ENCODE measurements around the gene PCBP3.

PCBP3 gene

DNA sequence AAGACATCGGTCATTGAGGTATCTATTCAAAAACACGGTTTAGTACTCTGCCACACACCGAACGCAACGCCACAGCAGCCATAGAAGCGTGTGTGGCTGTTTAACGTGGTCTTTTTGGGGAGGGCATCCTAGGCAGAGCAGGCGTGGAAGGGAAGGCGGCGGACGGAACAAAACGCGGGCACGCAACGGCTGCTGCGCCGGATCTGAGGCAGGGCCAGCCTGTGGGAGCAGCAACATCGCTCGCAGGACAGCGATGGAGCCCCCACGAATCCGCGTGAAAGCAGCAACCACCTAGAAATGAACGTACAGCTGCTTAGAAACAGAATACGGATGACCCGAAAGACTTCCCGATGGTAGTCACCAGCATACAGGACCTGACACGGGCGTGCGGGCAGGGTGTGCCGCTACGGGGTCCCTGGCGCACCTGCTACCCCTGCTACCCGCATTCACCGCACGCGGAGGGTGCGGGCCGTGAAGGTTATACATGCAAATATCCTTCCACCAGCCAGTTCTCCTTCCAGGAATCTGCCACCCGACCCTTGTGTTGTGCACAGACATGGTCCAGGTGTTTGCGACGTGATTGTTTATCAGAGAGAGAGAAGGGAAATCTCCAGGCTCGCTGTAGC lies 223.6 kb downstream of the PCBP3 start:
- DNase-seq, result no peak

DNA sequence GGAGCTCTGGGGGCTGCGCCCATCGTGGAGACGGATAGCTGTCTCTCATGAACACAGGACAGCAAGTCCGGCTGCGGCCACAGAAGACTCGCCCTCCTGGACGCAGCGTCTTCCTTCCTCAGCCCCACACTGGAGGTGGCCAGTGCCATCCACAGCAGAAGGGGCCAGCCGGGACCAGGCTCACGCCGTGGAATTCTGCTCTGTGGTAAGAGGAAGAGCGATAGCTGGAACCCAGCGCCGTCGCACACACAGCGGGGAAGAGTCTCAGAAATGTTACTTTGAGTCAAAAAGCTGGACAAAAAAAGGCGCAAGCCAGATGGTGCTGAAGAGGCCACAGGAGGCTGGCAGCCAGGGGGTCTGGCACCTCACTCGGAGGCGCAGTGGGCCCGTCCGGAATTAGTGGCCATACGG lies 224.2 kb downstream of the PCBP3 start:
- no peak for DNase-seq

DNA sequence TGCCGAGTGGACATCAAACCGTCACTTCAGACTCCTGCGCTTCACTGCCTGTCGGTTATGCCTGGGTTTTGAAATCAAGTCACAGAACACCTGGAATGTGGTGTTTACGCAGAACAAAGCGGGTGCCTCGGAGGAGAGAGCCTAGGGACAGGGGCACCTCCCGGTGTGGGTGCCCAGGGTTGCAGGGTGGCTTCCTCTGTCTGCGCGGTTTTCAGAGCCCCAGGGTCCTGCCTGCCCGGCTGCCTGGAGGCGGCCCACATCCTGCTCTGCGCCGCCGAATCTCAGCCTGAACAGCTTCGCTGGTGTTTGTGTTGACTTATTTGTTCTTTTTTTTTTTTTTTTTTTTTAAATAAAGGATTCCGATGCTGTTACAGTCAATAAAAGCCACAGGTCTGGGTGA lies 224.6 kb downstream of the PCBP3 start:
- DNase-seq, result no peak

- DNase-seq, result no peak
These were observed 225.0 kb downstream of the PCBP3 start for GRCh38 chr21:45868488-45868887.

- no peak for DNase-seq
These were observed 225.8 kb downstream of the PCBP3 start for GRCh38 chr21:45869121-45870007.

DNA sequence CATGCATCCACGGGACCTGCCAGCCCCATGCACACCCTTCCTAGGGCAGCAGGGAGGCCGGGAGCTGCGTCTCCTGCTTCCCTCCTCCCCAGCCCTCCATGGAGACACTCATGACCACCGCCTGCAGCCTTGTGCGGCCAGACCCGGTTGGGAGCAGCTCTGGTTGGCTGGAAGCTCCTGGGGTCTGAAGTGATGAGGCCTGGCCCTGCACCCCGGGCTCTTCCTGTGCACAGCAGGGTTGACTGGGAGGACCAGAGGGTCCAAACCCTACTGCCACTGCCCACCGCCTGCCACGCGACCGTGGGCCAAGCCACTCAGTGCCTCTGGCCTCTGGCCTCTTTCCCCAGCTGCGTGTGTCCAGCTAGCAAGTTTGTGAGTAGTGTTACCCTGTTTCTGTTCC lies 226.9 kb downstream of the PCBP3 start:
- no peak for DNase-seq

DNA sequence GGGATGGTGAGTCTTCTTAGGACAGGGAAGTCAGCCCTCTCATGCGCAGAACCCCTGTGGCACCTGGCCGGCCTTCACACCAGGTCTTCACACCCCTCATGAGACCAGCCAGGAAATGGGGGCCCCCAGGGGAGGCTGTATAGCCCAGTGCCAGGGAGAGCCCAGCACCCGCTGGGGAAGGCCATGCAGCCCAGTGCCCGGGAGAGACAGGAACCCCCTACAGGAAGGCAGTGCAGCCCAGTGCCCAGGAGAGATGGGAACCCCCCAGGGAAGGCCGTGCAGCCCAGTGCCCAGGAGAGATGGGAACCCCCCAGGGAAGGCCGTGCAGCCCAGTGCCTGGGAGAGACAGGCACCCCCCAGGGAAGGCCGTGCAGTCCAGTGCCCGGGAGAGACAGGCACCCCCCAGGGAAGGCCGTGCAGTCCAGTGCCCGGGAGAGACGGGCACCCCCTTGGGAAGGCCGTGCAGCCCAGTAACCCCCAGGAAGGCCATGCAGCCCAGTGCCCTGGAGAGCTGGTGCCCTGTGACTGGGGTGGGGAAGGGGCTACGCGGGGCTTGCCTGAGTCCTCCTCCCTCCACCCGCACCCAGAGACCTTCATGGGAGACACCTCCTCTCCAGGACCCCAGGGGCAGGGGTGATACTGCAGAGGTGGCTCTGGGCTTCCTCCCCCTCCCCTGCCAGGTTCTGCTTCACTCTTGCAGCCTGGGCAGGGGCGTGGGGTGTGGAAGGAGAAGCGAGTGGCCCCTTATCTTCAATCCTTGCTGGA lies 227.5 kb downstream of the PCBP3 start:
- no peak for DNase-seq

DNA sequence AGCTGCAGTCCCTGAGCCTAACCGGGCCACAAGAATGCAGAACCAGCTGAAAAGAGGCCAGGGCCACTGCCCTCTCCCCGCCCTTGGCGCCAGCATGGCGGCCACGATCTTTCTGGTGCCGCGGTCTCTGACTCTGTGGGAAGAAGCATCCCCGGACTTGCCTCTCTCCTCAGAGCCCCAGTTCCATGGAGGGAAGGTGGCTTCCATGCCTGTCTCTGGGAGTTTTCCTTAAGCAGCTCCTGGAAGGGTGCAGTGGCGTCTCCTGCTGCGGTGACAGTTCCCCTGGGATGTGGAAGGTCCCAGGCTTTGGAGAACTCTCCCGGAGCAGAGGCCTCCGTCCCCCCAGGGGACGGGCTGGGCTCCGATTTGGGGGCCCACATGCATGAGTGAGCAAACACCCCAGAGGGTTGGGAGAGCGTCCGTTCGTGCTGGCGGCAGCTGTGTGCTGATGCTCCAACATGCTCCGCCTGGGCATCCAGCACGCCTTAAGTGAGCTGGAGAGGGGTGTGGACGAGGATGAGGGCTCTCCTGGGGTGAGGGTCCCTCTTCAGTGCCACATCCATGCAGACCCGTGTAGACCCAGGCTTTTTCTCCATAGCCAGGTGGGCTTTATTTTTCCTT lies 228.2 kb downstream of the PCBP3 start:
- no peak for DNase-seq

GRCh38 chr21:45872471-45872870 lies 228.9 kb downstream of the PCBP3 start:
- DNase-seq, result no peak

GRCh38 chr21:45872902-45873301 lies 229.4 kb downstream of the PCBP3 start:
- no peak for DNase-seq

- no peak for DNase-seq
These were observed 229.9 kb downstream of the PCBP3 start for GRCh38 chr21:45873418-45873817.

DNA sequence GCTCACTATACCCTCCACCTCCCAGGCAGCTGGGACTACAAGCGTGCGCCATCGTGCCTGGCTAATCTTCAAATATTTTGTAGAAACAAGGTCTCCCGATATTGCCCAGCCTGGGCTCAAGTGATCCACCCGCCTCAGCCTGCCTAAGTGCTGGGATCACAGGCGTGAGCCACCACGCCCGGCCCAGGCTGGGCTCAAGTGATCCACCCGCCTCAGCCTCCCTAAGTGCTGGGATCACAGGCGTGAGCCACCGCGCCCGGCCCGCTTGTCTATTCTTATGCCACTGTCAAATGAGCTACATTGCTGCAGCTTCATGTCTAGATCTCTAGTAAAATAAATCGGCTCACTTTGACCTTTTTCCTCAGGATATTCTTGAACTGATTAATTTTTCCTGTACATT lies 230.3 kb downstream of the PCBP3 start:
- no peak for DNase-seq

- DNase-seq, result no peak
These were observed 231.3 kb downstream of the PCBP3 start for GRCh38 chr21:45874716-45875415.

GRCh38 chr21:45875416-45875760 lies 231.9 kb downstream of the PCBP3 start:
- DNase-seq, result no peak

GRCh38 chr21:45875881-45876280 lies 232.4 kb downstream of the PCBP3 start:
- no peak for DNase-seq

DNA sequence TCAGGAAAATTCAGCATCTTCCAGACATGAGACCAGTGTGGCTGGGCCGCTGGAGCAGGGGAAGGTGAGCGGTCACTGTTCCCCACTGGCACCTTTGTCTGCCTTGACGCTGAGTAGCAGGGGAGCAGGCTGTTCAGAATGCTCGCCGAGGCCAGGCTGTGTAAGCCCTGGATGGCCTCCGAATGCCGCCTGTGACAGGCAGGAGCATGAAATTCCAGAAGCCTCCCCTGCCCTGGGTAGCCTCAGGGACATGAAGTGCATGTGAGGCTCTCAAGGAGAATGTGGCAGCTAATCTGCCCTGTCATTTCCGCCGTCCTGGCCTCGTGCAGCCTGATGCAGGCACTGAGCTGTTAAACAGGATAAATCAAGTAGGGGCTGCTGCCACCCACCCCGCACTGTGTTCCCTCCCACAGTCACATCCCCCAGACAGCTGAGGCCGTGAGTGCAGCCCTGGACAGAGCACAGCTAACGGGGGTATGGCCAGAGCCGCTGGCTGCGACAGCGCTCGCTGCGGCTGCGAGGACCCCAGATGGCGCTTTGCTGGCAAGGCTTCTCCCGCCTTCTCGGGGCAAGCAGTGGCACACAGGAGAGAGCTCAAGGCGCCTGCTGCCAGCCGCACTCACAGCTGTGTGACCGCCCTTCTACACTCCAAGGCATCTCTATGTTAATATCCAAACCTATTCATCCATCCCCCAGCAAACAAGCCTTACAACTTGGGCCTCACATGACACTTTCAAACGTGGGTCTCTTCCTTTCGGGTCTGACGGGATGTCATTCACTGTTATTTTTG lies 233.1 kb downstream of the PCBP3 start:
- no peak for DNase-seq

- no peak for DNase-seq
These were observed 233.6 kb downstream of the PCBP3 start for GRCh38 chr21:45877171-45877438.

DNA sequence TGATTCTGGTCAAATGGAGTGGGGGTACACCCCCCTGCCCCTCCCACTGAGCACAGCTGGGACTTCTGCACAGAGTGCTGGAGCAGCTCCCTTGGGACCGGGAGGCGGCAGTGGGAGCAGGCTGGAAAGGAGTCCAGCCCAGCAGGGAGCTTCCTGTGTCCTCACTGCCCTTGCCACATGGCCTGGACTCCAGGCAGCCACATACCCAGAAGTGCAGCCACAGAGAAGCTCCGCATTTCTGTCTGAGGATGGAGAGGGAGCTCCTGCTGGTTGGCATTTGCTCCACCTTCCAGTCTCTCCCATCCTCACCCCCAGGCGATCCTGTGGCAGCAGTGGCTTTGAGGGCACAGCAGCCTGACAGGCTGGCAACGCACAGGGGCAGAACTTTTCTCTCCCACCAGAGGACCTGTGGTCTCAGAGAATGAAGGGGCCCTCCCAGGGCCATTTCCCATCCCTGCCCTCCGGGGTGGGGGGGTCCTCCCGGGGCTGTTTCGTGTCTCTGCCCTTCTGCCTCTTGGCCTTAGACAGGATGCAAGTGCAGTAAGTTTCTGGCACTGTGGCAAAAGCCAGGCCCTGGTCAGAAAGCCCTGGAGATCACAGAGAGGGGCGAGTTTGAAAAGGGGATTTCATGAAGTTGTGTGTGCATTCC lies 234.4 kb downstream of the PCBP3 start:
- DNase-seq, result no peak

DNA sequence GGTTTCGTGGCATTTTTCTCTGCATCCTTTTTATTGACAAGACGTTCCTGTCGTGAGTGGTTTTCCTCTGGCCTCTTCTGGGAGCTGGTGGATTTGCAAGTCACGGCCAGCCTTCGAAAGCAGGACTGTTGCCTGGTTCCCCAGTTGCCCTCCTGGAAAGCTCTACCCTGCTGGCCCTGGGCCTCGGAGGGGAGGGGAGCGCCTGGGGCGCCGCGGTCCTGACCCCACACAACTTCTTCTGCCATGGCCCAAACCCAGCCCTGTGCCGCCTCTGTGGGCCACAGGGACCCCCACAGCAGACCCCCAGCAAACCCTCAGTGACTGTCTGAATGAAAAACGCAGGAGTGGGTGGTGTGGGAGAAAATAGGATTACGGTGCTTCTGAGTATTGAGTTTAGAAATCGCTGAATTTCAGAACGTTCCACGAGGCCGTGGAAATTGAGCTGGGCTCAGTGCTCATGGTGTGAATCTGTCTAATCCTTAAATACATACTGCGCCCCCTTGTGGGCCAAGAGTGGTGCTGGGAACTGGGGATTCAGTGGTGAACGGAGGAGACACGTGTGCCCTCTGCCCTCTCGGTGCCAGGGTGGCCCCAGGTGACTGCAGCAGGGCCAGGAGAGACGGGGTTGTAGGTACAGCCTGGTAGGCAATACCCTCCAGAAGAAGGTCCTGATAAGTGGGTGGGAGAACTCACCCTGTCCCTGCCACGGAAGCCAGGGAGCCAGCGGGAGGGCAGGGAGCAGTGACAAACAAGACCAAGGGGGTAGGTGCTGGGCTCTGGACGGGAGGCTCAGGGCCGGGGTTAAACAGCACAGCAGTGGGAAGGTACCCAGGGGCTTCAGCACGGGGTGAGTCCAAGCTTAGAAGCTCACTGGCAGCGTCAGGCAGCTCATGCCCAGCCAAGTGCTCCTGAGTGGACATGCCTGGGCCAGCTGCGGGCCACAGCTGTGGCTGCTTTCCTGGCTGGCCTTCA lies 236.9 kb downstream of the PCBP3 start:
- peak; percentile 88 for DNase-seq

- DNase-seq, result no peak
These were observed 239.1 kb downstream of the PCBP3 start for GRCh38 chr21:45882645-45883044.

All from stimulated activated CD4-positive, alpha-beta T cell treated with anti-CD3 and anti-CD28 coated beads, Interleukin-15, amount 100 ng/mL, for 24 hours (primary cell).